ENCODE measurements around the gene KCNH1. TPM values are rescaled to one million over a fixed set of nuclear protein-coding genes. Genes with fewer than 3 reads are reported as not detected.

KCNH1 gene
- polyA plus RNA-seq, 2 of the 4 experiments (the other 2 are of a cell fraction): 5.1 to 7.9 TPM

GRCh38 chr1:210769473-210769872 is 364.5 kb downstream of the KCNH1 start:
- no peak for DNase-seq (ENCODE audit: low read depth in 1 of 2, low spot score in 1 of 2)
- Histone ChIP-seq H3K4me3 (no peak overlapping the region), H3K4me2 (no peak overlapping the region), H3K4me1 (no peaks in the 10 kb centered on the region), H3K9me3 (no peaks in the 10 kb centered on the region), H3K27ac (no peak overlapping the region)
- POLR2A ChIA-PET: no interaction called here
- TF ChIP-seq HEYL (CRISPR knock-in tag; IDR thresholded peaks at IDR 0.05): no peak
- TF ChIP-seq HMGXB4 (CRISPR knock-in tag; IDR thresholded peaks at IDR 0.05; ENCODE audit: borderline replicate concordance): no peak
- no peak for TF ChIP-seq EP300 (IDR thresholded peaks at IDR 0.05)
- no peak for TF ChIP-seq HDAC2 (IDR thresholded peaks at IDR 0.05)
- TF ChIP-seq MYC (IDR thresholded peaks at IDR 0.05; ENCODE audit: borderline replicate concordance, low read length): no peak
- TF ChIP-seq ZFP36 (IDR thresholded peaks at IDR 0.05; ENCODE audit: borderline replicate concordance, partially characterized antibody): no peak
- 69% methylated on average over 4 of the region's 4 CpGs for WGBS (ENCODE audit: missing lambda C conversion rate)
- no peak for FAIRE-seq
- CTCF ChIA-PET: no interaction called here
- ATAC-seq: no peak

GRCh38 chr1:210764536-210764935 is 369.4 kb downstream of the KCNH1 start:
- TF ChIP-seq NFE2L2 (conservative IDR thresholded peaks at IDR 0.05; ENCODE audit: low read length) (no peak), RNF2 (IDR thresholded peaks at IDR 0.05; ENCODE audit: borderline replicate concordance, low read depth) (no peak), GATA3 (IDR thresholded peaks at IDR 0.05; ENCODE audit: borderline replicate concordance) (no peak), PBX3 (IDR thresholded peaks at IDR 0.05) (no peak), HMGXB4 (CRISPR knock-in tag; IDR thresholded peaks at IDR 0.05; ENCODE audit: borderline replicate concordance) (no peak), POLR2AphosphoS2 (conservative IDR thresholded peaks at IDR 0.05; ENCODE audit: low read length) (no peak), RARB (CRISPR knock-in tag; IDR thresholded peaks at IDR 0.05) (no peak), ZC3H11A (IDR thresholded peaks at IDR 0.05) (no peak), FOSL2 (IDR thresholded peaks at IDR 0.05) (no peak), FOSL2 (CRISPR knock-in tag; IDR thresholded peaks at IDR 0.05) (no peak)
- CTCF ChIA-PET: no interaction called here
- WGBS (ENCODE audit: missing lambda C conversion rate): 17% methylated on average over 2 of the region's 2 CpGs
- no peak overlapping the region for H3K4me3 ChIP-seq
- DNase-seq (ENCODE audit: low read depth in 1 of 2, low spot score in 1 of 2) (no peak), FAIRE-seq (no peak), ATAC-seq (no peak)
- H3K9me3 ChIP-seq: peaks cover 25% of the 10 kb centered on the region
- POLR2A ChIA-PET: interaction anchor here (0.9 kb wide), 1 partner anchor 370 kb away, joined by 4 read pairs; the partner anchor contains the start of gene KCNH1
- H3K27ac ChIP-seq: no peak overlapping the region
- H3K4me2 ChIP-seq: no peak overlapping the region
- H3K4me1 ChIP-seq: no peaks in the 10 kb centered on the region

GRCh38 chr1:210758761-210759160 is 375.2 kb downstream of the KCNH1 start:
- Histone ChIP-seq H3K4me2 (no peak overlapping the region), H3K27ac (no peak overlapping the region), H3K4me1 (no peaks in the 10 kb centered on the region), H3K4me3 (no peak overlapping the region), H3K9me3 (peaks cover 25% of the 10 kb centered on the region)
- 68% methylated on average over 4 of the region's 4 CpGs for WGBS (ENCODE audit: missing lambda C conversion rate)
- TF ChIP-seq KDM1A (IDR thresholded peaks at IDR 0.05; ENCODE audit: low read depth): no peak
- TF ChIP-seq GATA3 (IDR thresholded peaks at IDR 0.05; ENCODE audit: borderline replicate concordance): no peak
- TF ChIP-seq ZSCAN20 (CRISPR knock-in tag; IDR thresholded peaks at IDR 0.05): no peak
- TF ChIP-seq ATOH8 (CRISPR knock-in tag; IDR thresholded peaks at IDR 0.05; ENCODE audit: low read depth): no peak
- no peak for TF ChIP-seq NR3C1 (IDR thresholded peaks at IDR 0.05)
- TF ChIP-seq TP53 (CRISPR knock-in tag; IDR thresholded peaks at IDR 0.05): no peak
- TF ChIP-seq PBX3 (IDR thresholded peaks at IDR 0.05): no peak
- TF ChIP-seq TFCP2L1 (CRISPR knock-in tag; IDR thresholded peaks at IDR 0.05): no peak
- TF ChIP-seq HDAC2 (IDR thresholded peaks at IDR 0.05): no peak
- no peak for TF ChIP-seq RAD21 (conservative IDR thresholded peaks at IDR 0.05 in 1 of 2, IDR thresholded peaks at IDR 0.05 in 1 of 2)
- no peak for TF ChIP-seq ZNF302 (CRISPR knock-in tag; IDR thresholded peaks at IDR 0.05)
- TF ChIP-seq JUN (IDR thresholded peaks at IDR 0.05): no peak
- ChIA-PET CTCF (no interaction called here), POLR2A (no interaction called here)
- ATAC-seq (no peak), DNase-seq (ENCODE audit: low read depth in 1 of 2, low spot score in 1 of 2) (no peak), FAIRE-seq (no peak)

Data from A549 (cell line).